GM23248 (cell line): Measurements from ENCODE around the gene NR2F2. TPM values are rescaled to one million over a fixed set of nuclear protein-coding genes. Genes with fewer than 3 reads are reported as not detected.

Experiments
- DNase-seq: peaks from one replicate; pipeline ENCODE4 v3.0.0-alpha.2; 2015
- H2AFZ ChIP-seq: fragments of 200-600 bp; sonication (generic); 2 replicates; pipeline ENCODE4 v1.6.1; 2016; ENCODE audit warnings: antibody characterized with exemption
- H3F3A ChIP-seq: fragments of 200-600 bp; sonication (generic); 2 replicates; pipeline ENCODE4 v1.6.1; 2016; ENCODE audit warnings: mild to moderate bottlenecking, antibody characterized with exemption, mixed run types; ENCODE audit not compliant: insufficient read depth
- H3K27ac ChIP-seq: fragments of 200-600 bp; sonication (generic); 2 replicates; pipeline ENCODE4 v1.5.1; 2016; ENCODE audit warnings: mild to moderate bottlenecking
- H3K27me3 ChIP-seq: fragments of 200-600 bp; sonication (generic); replicated peaks from 2 replicates; pipeline ENCODE4 v1.6.1; 2016; ENCODE audit warnings: mild to moderate bottlenecking; ENCODE audit not compliant: insufficient read depth
- H3K36me3 ChIP-seq: fragments of 200-600 bp; sonication (generic); 2 replicates; pipeline ENCODE4 v1.6.1; 2016; ENCODE audit warnings: low read depth, mild to moderate bottlenecking
- H3K4me1 ChIP-seq: fragments of 200-600 bp; sonication (generic); 2 replicates; pipeline ENCODE4 v1.6.1; 2016; ENCODE audit warnings: mild to moderate bottlenecking; ENCODE audit not compliant: insufficient read depth
- H3K4me2 ChIP-seq: fragments of 200-600 bp; sonication (generic); one replicate; pipeline ENCODE4 v1.6.1; 2016; ENCODE audit warnings: mild to moderate bottlenecking; ENCODE audit not compliant: unreplicated experiment
- H3K4me3 ChIP-seq: fragments of 200-600 bp; sonication (generic); 2 replicates; pipeline ENCODE4 v1.5.1; 2016; ENCODE audit warnings: mild to moderate bottlenecking
- H3K79me2 ChIP-seq: fragments of 200-600 bp; sonication (generic); 2 replicates; pipeline ENCODE4 v1.6.1; 2016; ENCODE audit warnings: mild to moderate bottlenecking; ENCODE audit not compliant: insufficient read depth
- H3K9ac ChIP-seq: fragments of 200-600 bp; sonication (generic); 2 replicates; pipeline ENCODE4 v1.6.1; 2016; ENCODE audit warnings: mild to moderate bottlenecking
- H3K9me2 ChIP-seq: fragments of 200-600 bp; sonication (generic); 2 replicates; pipeline ENCODE4 v1.6.1; 2016; ENCODE audit warnings: mixed run types, mild to moderate bottlenecking, moderate library complexity; ENCODE audit not compliant: insufficient read depth
- H3K9me3 ChIP-seq: fragments of 200-600 bp; sonication (generic); one replicate; pipeline ENCODE4 v1.6.1; 2017; ENCODE audit warnings: low read depth
- H4K20me1 ChIP-seq: fragments of 200-600 bp; sonication (generic); 2 replicates; pipeline ENCODE4 v1.6.0; 2016; ENCODE audit not compliant: insufficient read depth
- EZH2 ChIP-seq: fragments of 200-600 bp; sonication (generic); IDR thresholded peaks from 2 replicates; pipeline ENCODE4 v1.6.1; 2018; ENCODE audit warnings: antibody characterized with exemption, mild to moderate bottlenecking; ENCODE audit not compliant: insufficient read depth, poor library complexity, severe bottlenecking
- EZH2phosphoT487 ChIP-seq: fragments of 200-600 bp; sonication (generic); IDR thresholded peaks from 2 replicates; pipeline ENCODE4 v1.6.1; 2018; ENCODE audit warnings: antibody characterized with exemption, moderate library complexity, mild to moderate bottlenecking, low read depth; ENCODE audit not compliant: insufficient read depth
- WGBS, 2 experiments: methylation state at CpG; one replicate each; pipeline ENCODE4 v1.1.6; 2015 to 2017; ENCODE audit warnings: low lambda C conversion rate in 2 of 2, low coverage in 1 of 2; ENCODE audit errors: missing lambda C conversion rate in 2 of 2; 5-methylcytosine and 5-hydroxymethylcytosine counted together
- in situ Hi-C: fragments of 300-500 bp; cut with MboI; formaldehyde crosslinking; loops from 2 replicates; pipeline ENCODE4 v1.15.0; 2020
- polyA plus RNA-seq: library from polyadenylated mRNA; unstranded; fragments of >200 nt; fragmentation: Nextera tagmentation; extraction: Ambion mirVana; gene quantifications from 2 replicates; pipeline ENCODE4 v1.2.1, GENCODE V29; 2016
- total RNA-seq: library from RNA; depleted of rRNA; stranded (reverse); fragments of >200 nt; shearing (Covaris generic); gene quantifications from 2 replicates; pipeline ENCODE4 v1.2.3, GENCODE V29; 2014

Gene NR2F2
- total and polyA plus RNA-seq, 2 experiments from 2014 or later, result 5.9 to 23.8 TPM

GRCh38 chr15:96331144-96331944 lies 844 bp downstream of the NR2F2 start:
- H3K9me3 ChIP-seq, result no peaks in the 10 kb centered on the region
- peak overlapping the region; percentile 94 for H3K27ac ChIP-seq
- 1% methylated on average over 26 to 45 of the region's 77 CpGs for WGBS, 2 experiments
- H3K4me1 ChIP-seq, result peaks cover 22% of the 10 kb centered on the region
- DNase-seq, result peak; percentile 71
- peak overlapping the region; percentile 82 for H3K4me2 ChIP-seq
- peak overlapping the region; percentile 93 for H3K9ac ChIP-seq
- peaks cover 85% of the 10 kb centered on the region for H3K79me2 ChIP-seq
- TF ChIP-seq EZH2, result no peak
- no peak for TF ChIP-seq EZH2phosphoT487
- no peaks in the 10 kb centered on the region for H3K9me2 ChIP-seq
- H4K20me1 ChIP-seq, result no peaks in the 10 kb centered on the region
- H3F3A ChIP-seq, result peaks cover 46% of the 10 kb centered on the region
- in situ Hi-C loops, result no loop called here
- H3K27me3 ChIP-seq, result no peaks in the 10 kb centered on the region
- H2AFZ ChIP-seq, result no peak overlapping the region
- peaks cover 23% of the 10 kb centered on the region for H3K36me3 ChIP-seq
- H3K4me3 ChIP-seq, result peak overlapping the region; percentile 99

GRCh38 chr15:96331945-96332636 lies 1.6 kb downstream of the NR2F2 start:
- 1% methylated on average over 68 to 69 of the region's 70 CpGs for WGBS, 2 experiments
- Histone ChIP-seq H3K36me3 (peaks cover 26% of the 10 kb centered on the region), H3F3A (peaks cover 51% of the 10 kb centered on the region), H3K79me2 (peaks cover 86% of the 10 kb centered on the region), H3K9me2 (no peaks in the 10 kb centered on the region), H2AFZ (no peak overlapping the region), H3K27ac (peak overlapping the region; percentile 94), H3K4me2 (peak overlapping the region; percentile 99), H4K20me1 (no peaks in the 10 kb centered on the region), H3K4me1 (peaks cover 27% of the 10 kb centered on the region), H3K9me3 (no peaks in the 10 kb centered on the region), H3K27me3 (no peaks in the 10 kb centered on the region), H3K4me3 (peak overlapping the region; percentile 99), H3K9ac (peak overlapping the region; percentile 93)
- in situ Hi-C loops, result no loop called here
- DNase-seq, result peak; percentile 84
- TF ChIP-seq EZH2phosphoT487, result no peak
- TF ChIP-seq EZH2, result no peak

DNA sequence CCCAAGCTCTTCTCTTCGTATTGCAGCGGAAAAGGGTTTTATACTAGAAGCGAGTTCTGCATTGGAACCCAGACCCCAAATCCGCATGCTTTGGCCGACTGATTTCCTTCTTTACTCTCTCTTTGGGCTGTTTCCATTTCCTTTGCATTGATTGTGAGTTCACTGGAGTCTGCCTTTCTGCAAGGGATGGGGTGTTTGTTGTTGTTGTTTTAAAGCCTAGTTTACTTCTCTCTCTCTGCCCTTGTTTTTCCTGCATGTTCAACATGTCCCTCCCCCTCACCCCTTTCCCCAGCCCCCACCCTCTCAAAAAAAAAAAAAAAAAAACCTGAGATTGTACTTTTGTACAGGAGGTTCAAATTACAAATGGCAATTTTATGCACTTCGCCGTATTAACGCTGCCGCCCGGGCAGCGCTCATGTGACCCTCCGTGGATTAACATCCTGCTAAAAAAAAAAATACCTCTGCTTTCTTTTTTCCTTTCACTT lies 2.2 kb downstream of the NR2F2 start:
- peak overlapping the region; percentile 99 for H3K4me3 ChIP-seq
- peaks cover 29% of the 10 kb centered on the region for H3K4me1 ChIP-seq
- H3K27ac ChIP-seq, result peak overlapping the region; percentile 94
- H3F3A ChIP-seq, result peaks cover 53% of the 10 kb centered on the region
- H3K9me2 ChIP-seq, result no peaks in the 10 kb centered on the region
- H3K36me3 ChIP-seq, result peaks cover 32% of the 10 kb centered on the region
- WGBS, 2 experiments, result 1% methylated on average over 12 of the region's 12 CpGs
- H3K27me3 ChIP-seq, result no peaks in the 10 kb centered on the region
- H4K20me1 ChIP-seq, result no peaks in the 10 kb centered on the region
- TF ChIP-seq EZH2 (no peak), EZH2phosphoT487 (no peak)
- no peak overlapping the region for H2AFZ ChIP-seq
- peaks cover 87% of the 10 kb centered on the region for H3K79me2 ChIP-seq
- H3K4me2 ChIP-seq, result peak overlapping the region; percentile 99
- peak; percentile 58 for DNase-seq
- peak overlapping the region; percentile 93 for H3K9ac ChIP-seq
- no peaks in the 10 kb centered on the region for H3K9me3 ChIP-seq
- in situ Hi-C loops, result no loop called here

DNA sequence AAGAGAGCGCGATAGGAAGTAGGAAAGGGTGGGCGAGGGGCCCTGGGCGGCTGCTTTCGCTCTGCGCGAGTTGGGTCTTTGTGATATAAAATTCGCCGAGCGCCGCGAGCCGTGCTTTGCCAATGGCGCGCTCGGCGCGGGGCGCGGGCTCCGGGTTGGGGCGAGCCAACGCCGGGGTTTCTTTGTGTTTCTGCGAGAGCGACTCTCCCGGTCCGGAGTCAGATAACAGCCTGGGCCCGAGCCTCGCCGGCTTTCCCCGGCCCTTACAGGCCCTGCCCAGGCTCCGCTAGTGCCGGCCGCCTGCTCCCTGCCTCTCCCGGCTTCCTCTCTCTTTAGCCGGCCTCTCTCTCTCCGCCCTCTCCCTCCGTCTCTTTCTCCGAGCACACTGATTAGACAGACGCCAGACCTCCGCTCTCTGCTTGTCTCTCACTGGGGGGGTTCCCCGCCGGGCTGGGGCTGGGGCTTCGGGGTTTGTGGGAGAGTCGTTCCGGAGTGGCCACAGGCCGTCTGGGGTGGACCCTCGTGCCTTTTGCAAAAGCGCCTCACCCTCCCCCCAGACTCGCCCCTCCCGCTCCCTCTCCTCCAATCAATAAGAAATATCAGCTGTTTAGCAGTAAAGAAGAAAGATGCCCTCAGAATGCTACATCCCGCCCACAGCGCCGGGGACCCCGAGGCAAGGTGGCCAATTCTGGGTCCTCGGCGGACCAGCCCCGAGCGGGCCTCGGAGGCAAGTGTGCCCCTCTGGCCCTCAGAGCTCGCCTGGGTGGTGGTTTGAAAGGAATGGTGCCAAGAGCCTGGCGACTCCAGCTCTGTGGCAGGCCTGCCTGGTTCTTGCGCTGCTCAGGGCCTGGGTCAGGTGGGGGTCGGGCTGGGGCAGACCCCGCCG lies 2.9 kb downstream of the NR2F2 start:
- peaks cover 53% of the 10 kb centered on the region for H3F3A ChIP-seq
- H3K4me3 ChIP-seq, result peak overlapping the region; percentile 99
- peak overlapping the region; percentile 18; the same call in 1 of the 2 replicates for H2AFZ ChIP-seq
- H3K4me2 ChIP-seq, result peak overlapping the region; percentile 99
- H3K36me3 ChIP-seq, result peaks cover 39% of the 10 kb centered on the region
- 1 to 7% methylated on average over 51 to 61 of the region's 67 CpGs for WGBS, 2 experiments
- in situ Hi-C loops, result no loop called here
- no peaks in the 10 kb centered on the region for H3K9me2 ChIP-seq
- peaks cover 87% of the 10 kb centered on the region for H3K79me2 ChIP-seq
- DNase-seq, result peak; percentile 65
- peak overlapping the region; percentile 93 for H3K9ac ChIP-seq
- no peaks in the 10 kb centered on the region for H3K27me3 ChIP-seq
- no peaks in the 10 kb centered on the region for H3K9me3 ChIP-seq
- no peaks in the 10 kb centered on the region for H4K20me1 ChIP-seq
- TF ChIP-seq EZH2phosphoT487 (no peak), EZH2 (no peak)
- peaks cover 29% of the 10 kb centered on the region for H3K4me1 ChIP-seq
- peak overlapping the region; percentile 94 for H3K27ac ChIP-seq
